ENCODE measurements around the gene SNX30.

The SNX30 gene

GRCh38 chr9:112823257-112823656 lies 72.7 kb downstream of the SNX30 start:
- no peak overlapping the region for H3K27ac ChIP-seq
- no peak for TF ChIP-seq CTCF (IDR thresholded peaks at IDR 0.05)
- TF ChIP-seq ZFX (IDR thresholded peaks at IDR 0.05; ENCODE audit: borderline replicate concordance) = no peak

- peak overlapping the region; percentile 25; the same call in 1 of the 2 replicates for H3K27ac ChIP-seq
- TF ChIP-seq ZFX (IDR thresholded peaks at IDR 0.05; ENCODE audit: borderline replicate concordance) (no peak), CTCF (IDR thresholded peaks at IDR 0.05) (no peak)
These were observed 80.8 kb downstream of the SNX30 start for GRCh38 chr9:112831281-112831851.

GRCh38 chr9:112831969-112832368 lies 81.4 kb downstream of the SNX30 start:
- TF ChIP-seq ZFX (IDR thresholded peaks at IDR 0.05; ENCODE audit: borderline replicate concordance) = no peak
- TF ChIP-seq CTCF (IDR thresholded peaks at IDR 0.05) = no peak
- peak overlapping the region; percentile 25; the same call in 1 of the 2 replicates for H3K27ac ChIP-seq

- no peak overlapping the region for H3K27ac ChIP-seq
- TF ChIP-seq CTCF (IDR thresholded peaks at IDR 0.05) = no peak
- TF ChIP-seq ZFX (IDR thresholded peaks at IDR 0.05; ENCODE audit: borderline replicate concordance) = no peak
These were observed 82.5 kb downstream of the SNX30 start for GRCh38 chr9:112833081-112833480.

GRCh38 chr9:112836394-112836793 lies 85.8 kb downstream of the SNX30 start:
- no peak overlapping the region for H3K27ac ChIP-seq
- no peak for TF ChIP-seq CTCF (IDR thresholded peaks at IDR 0.05)

- H3K27ac ChIP-seq = no peak overlapping the region
- TF ChIP-seq CTCF (IDR thresholded peaks at IDR 0.05) (no peak), ZFX (IDR thresholded peaks at IDR 0.05; ENCODE audit: borderline replicate concordance) (no peak)
These were observed 87.8 kb downstream of the SNX30 start for GRCh38 chr9:112838342-112838741.

GRCh38 chr9:112839331-112839730 lies 88.8 kb downstream of the SNX30 start:
- TF ChIP-seq ZFX (IDR thresholded peaks at IDR 0.05; ENCODE audit: borderline replicate concordance) = no peak
- no peak for TF ChIP-seq CTCF (IDR thresholded peaks at IDR 0.05)
- no peak overlapping the region for H3K27ac ChIP-seq
